Neural progenitor cell (in vitro differentiated cells): Measurements from ENCODE around the gene ATL1. TPM values are rescaled to one million over a fixed set of nuclear protein-coding genes. Genes with fewer than 3 reads are reported as not detected.

Experiments used
- DNase-seq: peaks from one replicate; pipeline ENCODE4 v3.0.0-alpha.2; 2016; ENCODE audit warnings: low spot score
- H2AFZ ChIP-seq: fragments of 200-600 bp; sonication (generic); replicated peaks from 2 replicates; pipeline ENCODE4 v1.6.1; 2016; ENCODE audit warnings: antibody characterized with exemption
- H3F3A ChIP-seq: fragments of 200-600 bp; sonication (generic); 2 replicates; pipeline ENCODE4 v1.6.1; 2016; ENCODE audit warnings: antibody characterized with exemption, low read depth
- H3K27ac ChIP-seq: fragments of 200-600 bp; sonication (generic); 2 replicates; pipeline ENCODE4 v1.5.1; 2016; ENCODE audit warnings: mild to moderate bottlenecking
- H3K27me3 ChIP-seq: fragments of 200-600 bp; sonication (generic); 2 replicates; pipeline ENCODE4 v1.6.1; 2016; ENCODE audit warnings: mild to moderate bottlenecking, moderate library complexity
- H3K36me3 ChIP-seq: fragments of 200-600 bp; sonication (generic); 2 replicates; pipeline ENCODE4 v1.5.1; 2016
- H3K4me1 ChIP-seq: fragments of 200-600 bp; sonication (generic); 2 replicates; pipeline ENCODE4 v1.6.1; 2016; ENCODE audit warnings: mixed run types
- H3K4me2 ChIP-seq: fragments of 200-600 bp; sonication (generic); 2 replicates; pipeline ENCODE4 v1.6.1; 2016
- H3K4me3 ChIP-seq: fragments of 200-600 bp; sonication (generic); 2 replicates; pipeline ENCODE4 v1.5.1; 2016
- H3K79me2 ChIP-seq: fragments of 200-600 bp; sonication (generic); 2 replicates; pipeline ENCODE4 v1.6.1; 2016; ENCODE audit warnings: low read depth
- H3K9ac ChIP-seq: fragments of 200-600 bp; sonication (generic); 2 replicates; pipeline ENCODE4 v1.6.1; 2016
- H3K9me3 ChIP-seq: fragments of 200-600 bp; sonication (generic); 2 replicates; pipeline ENCODE4 v1.5.1; 2016; ENCODE audit warnings: low read depth
- H4K20me1 ChIP-seq: fragments of 200-600 bp; sonication (generic); 2 replicates; pipeline ENCODE4 v1.6.1; 2016; ENCODE audit warnings: low read depth
- H3K27ac Mint-ChIP-seq: 3 replicates; pipeline ENCODE4 v1.8.0; 2021; ENCODE audit warnings: mixed read lengths
- H3K27me3 Mint-ChIP-seq: 2 replicates; pipeline ENCODE4 v1.8.0; 2022; ENCODE audit warnings: low read depth, mild to moderate bottlenecking, inconsistent platforms, moderate library complexity, mixed read lengths; ENCODE audit not compliant: insufficient read depth
- H3K36me3 Mint-ChIP-seq: 3 replicates; pipeline ENCODE4 v1.8.0; 2021; ENCODE audit warnings: mixed read lengths
- H3K4me1 Mint-ChIP-seq: 3 replicates; pipeline ENCODE4 v1.8.0; 2021; ENCODE audit warnings: mixed read lengths
- H3K4me3 Mint-ChIP-seq: 3 replicates; pipeline ENCODE4 v1.8.0; 2021; ENCODE audit warnings: mild to moderate bottlenecking, moderate library complexity, mixed read lengths
- H3K9me3 Mint-ChIP-seq: 3 replicates; pipeline ENCODE4 v1.8.0; 2020; ENCODE audit warnings: mixed read lengths
- CTCF ChIP-seq: fragments of 200-600 bp; sonication (generic); IDR thresholded peaks from 2 replicates; pipeline ENCODE4 v1.5.1; 2017; ENCODE audit warnings: antibody characterized with exemption, mild to moderate bottlenecking
- EZH2 ChIP-seq: fragments of 200-600 bp; sonication (generic); IDR thresholded peaks from 2 replicates; pipeline ENCODE4 v1.6.1; 2017; ENCODE audit warnings: antibody characterized with exemption, mild to moderate bottlenecking, moderate library complexity
- EZH2phosphoT487 ChIP-seq: fragments of 200-600 bp; sonication (generic); IDR thresholded peaks from 2 replicates; pipeline ENCODE4 v1.6.1; 2017; ENCODE audit warnings: antibody characterized with exemption
- total RNA-seq: library from RNA; depleted of rRNA; stranded (reverse); fragments of >200 nt; gene quantifications from 2 replicates; pipeline ENCODE4 v1.2.3, GENCODE V29; 2015; ENCODE audit warnings: low replicate concordance

Gene ATL1
- total RNA-seq, 1 donor from 2014 or later, result 11.8 TPM

- H3K27ac ChIP-seq, result peak overlapping the region; percentile 11
- no peaks in the 10 kb centered on the region for H3K79me2 ChIP-seq
- no peak overlapping the region for H2AFZ ChIP-seq
- Mint-ChIP-seq H3K27me3 (no peaks in the 10 kb centered on the region), H3K4me3 (no peak overlapping the region), H3K27ac (no peak overlapping the region), H3K9me3 (no peaks in the 10 kb centered on the region), H3K36me3 (no peaks in the 10 kb centered on the region), H3K4me1 (no peaks in the 10 kb centered on the region)
- H3K36me3 ChIP-seq, result no peaks in the 10 kb centered on the region
- H3K4me1 ChIP-seq, result peaks cover 9% of the 10 kb centered on the region
- peaks cover 6% of the 10 kb centered on the region for H3F3A ChIP-seq
- H3K9me3 ChIP-seq, result no peaks in the 10 kb centered on the region
- no peak overlapping the region for H3K4me3 ChIP-seq
- H3K27me3 ChIP-seq, result no peaks in the 10 kb centered on the region
- TF ChIP-seq EZH2, result no peak
- TF ChIP-seq CTCF, result no peak
- TF ChIP-seq EZH2phosphoT487, result no peak
- no peak overlapping the region for H3K9ac ChIP-seq
- DNase-seq, result peak; percentile 38
- no peaks in the 10 kb centered on the region for H4K20me1 ChIP-seq
- peak overlapping the region; percentile 19 for H3K4me2 ChIP-seq
Observed at GRCh38 chr14:50600849-50601248, 40.9 kb downstream of the ATL1 start.

- DNase-seq, result no peak
- Histone ChIP-seq H3K27me3 (no peaks in the 10 kb centered on the region), H3K9ac (no peak overlapping the region), H3K4me3 (no peak overlapping the region), H3K27ac (no peak overlapping the region), H3K9me3 (no peaks in the 10 kb centered on the region), H2AFZ (no peak overlapping the region), H3K36me3 (no peaks in the 10 kb centered on the region), H3K4me2 (no peak overlapping the region), H3K4me1 (peaks cover 9% of the 10 kb centered on the region), H4K20me1 (no peaks in the 10 kb centered on the region), H3K79me2 (no peaks in the 10 kb centered on the region), H3F3A (peaks cover 6% of the 10 kb centered on the region)
- Mint-ChIP-seq H3K4me1 (no peaks in the 10 kb centered on the region), H3K9me3 (no peaks in the 10 kb centered on the region), H3K27ac (no peak overlapping the region), H3K27me3 (no peaks in the 10 kb centered on the region), H3K4me3 (no peak overlapping the region), H3K36me3 (no peaks in the 10 kb centered on the region)
- TF ChIP-seq EZH2phosphoT487 (no peak), EZH2 (no peak), CTCF (no peak)
Observed at GRCh38 chr14:50601394-50601793, 41.4 kb downstream of the ATL1 start.

DNA sequence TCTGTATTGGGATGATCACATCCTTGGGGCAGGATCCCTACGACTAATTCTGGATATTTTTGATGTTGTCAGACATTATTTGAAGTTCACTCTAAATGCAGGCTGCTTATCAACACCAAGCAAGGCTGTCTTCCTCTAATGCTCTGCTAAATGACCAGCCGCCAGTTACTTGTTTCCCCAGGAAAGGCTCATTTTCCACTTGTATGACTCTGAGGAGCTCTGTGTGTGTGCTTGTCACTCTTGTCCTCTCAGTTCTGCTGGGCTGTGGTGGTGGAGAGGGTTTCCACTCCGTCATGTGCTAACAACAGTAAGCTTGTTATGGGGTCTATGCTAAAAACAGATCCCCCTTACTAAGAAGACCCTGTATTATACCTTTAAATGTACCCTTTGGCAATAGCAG is 42.1 kb downstream of the ATL1 start:
- H3K4me1 Mint-ChIP-seq, result no peaks in the 10 kb centered on the region
- H3K27me3 ChIP-seq, result no peaks in the 10 kb centered on the region
- no peaks in the 10 kb centered on the region for H3K9me3 ChIP-seq
- no peaks in the 10 kb centered on the region for H3K27me3 Mint-ChIP-seq
- no peak overlapping the region for H2AFZ ChIP-seq
- no peaks in the 10 kb centered on the region for H3K79me2 ChIP-seq
- H3K36me3 ChIP-seq, result no peaks in the 10 kb centered on the region
- no peak overlapping the region for H3K27ac ChIP-seq
- H3F3A ChIP-seq, result peaks cover 6% of the 10 kb centered on the region
- H3K4me2 ChIP-seq, result no peak overlapping the region
- H3K4me3 ChIP-seq, result no peak overlapping the region
- H3K9ac ChIP-seq, result no peak overlapping the region
- H4K20me1 ChIP-seq, result no peaks in the 10 kb centered on the region
- no peaks in the 10 kb centered on the region for H3K9me3 Mint-ChIP-seq
- H3K36me3 Mint-ChIP-seq, result no peaks in the 10 kb centered on the region
- H3K4me3 Mint-ChIP-seq, result no peak overlapping the region
- H3K4me1 ChIP-seq, result peaks cover 9% of the 10 kb centered on the region
- no peak overlapping the region for H3K27ac Mint-ChIP-seq
- peak; percentile 14 for DNase-seq
- TF ChIP-seq EZH2phosphoT487 (no peak), CTCF (no peak), EZH2 (no peak)
